GM12878 (cell line): ENCODE data around the gene DOK1. TPM values are rescaled to one million over a fixed set of nuclear protein-coding genes. Genes with fewer than 3 reads are reported as not detected.

Experiments used
- ATF7 ChIP-seq: fragments of 450-650 bp; IDR thresholded peaks from 2 replicates; pipeline ENCODE4 v1.6.1; 2016; ENCODE audit warnings: low read depth, mild to moderate bottlenecking
- CBX3 ChIP-seq: fragments of 200-600 bp; sonication (generic); IDR thresholded peaks from 2 replicates; pipeline ENCODE4 v1.6.1; 2016; ENCODE audit warnings: low read depth, borderline replicate concordance
- CBX5 ChIP-seq: sonication (generic); IDR thresholded peaks from 2 replicates; pipeline ENCODE4 v1.6.1; 2016; ENCODE audit warnings: low read depth, moderate library complexity, mild to moderate bottlenecking, inconsistent platforms
- CREM ChIP-seq: IDR thresholded peaks from 2 replicates; pipeline ENCODE4 v1.6.1; 2014; ENCODE audit warnings: antibody characterized with exemption, low read depth
- CTCF ChIP-seq, 3 experiments: IDR thresholded peaks in 2 of 3; conservative IDR thresholded peaks in 1 of 3; 2 replicates each; pipeline ENCODE4 v1.5.1; 2011; ENCODE audit warnings: low read depth in 3 of 3, low read length in 3 of 3, mild to moderate bottlenecking in 3 of 3, control low read depth in 2 of 3, moderate library complexity in 2 of 3, inconsistent platforms in 1 of 3, mixed read lengths in 1 of 3; ENCODE audit not compliant: control insufficient read depth in 2 of 3, insufficient read depth in 1 of 3; ENCODE audit errors: extremely low read depth in 1 of 3
- DPF2 ChIP-seq: fragments of 450-650 bp; IDR thresholded peaks from 2 replicates; pipeline ENCODE4 v1.6.1; 2017; ENCODE audit warnings: mild to moderate bottlenecking
- EGR1 ChIP-seq, 2 experiments: IDR thresholded peaks; 1 replicate in 1 of 2; 2 replicates in 1 of 2; pipeline ENCODE4 v1.6.1; 2011 to 2012; ENCODE audit warnings: low read depth in 2 of 2, low read length in 2 of 2, borderline replicate concordance in 1 of 2, mild to moderate bottlenecking in 1 of 2, moderate library complexity in 1 of 2
- GABPA ChIP-seq: IDR thresholded peaks from 2 replicates; pipeline ENCODE4 v1.6.1; 2014; ENCODE audit warnings: antibody characterized with exemption, low read depth, mild to moderate bottlenecking, inconsistent platforms
- HDGF ChIP-seq: fragments of 450-650 bp; IDR thresholded peaks from 2 replicates; pipeline ENCODE4 v1.6.1; 2016; ENCODE audit warnings: antibody characterized with exemption
- IRF3 ChIP-seq: fragments of 450-650 bp; IDR thresholded peaks from 2 replicates; pipeline ENCODE4 v1.6.1; 2014; ENCODE audit warnings: mild to moderate bottlenecking
- IRF5 ChIP-seq: fragments of 450-650 bp; IDR thresholded peaks from 2 replicates; pipeline ENCODE4 v1.6.1; 2017; ENCODE audit warnings: borderline replicate concordance
- JUNB ChIP-seq: IDR thresholded peaks from 2 replicates; pipeline ENCODE4 v1.6.1; 2016; ENCODE audit warnings: antibody characterized with exemption, mild to moderate bottlenecking
- NFYA ChIP-seq: IDR thresholded peaks from 2 replicates; pipeline ENCODE4 v1.6.1; 2011; ENCODE audit warnings: low read depth, mild to moderate bottlenecking, low read length, improper control_type of control experiment, borderline replicate concordance
- PAX5 ChIP-seq: IDR thresholded peaks from 2 replicates; pipeline ENCODE4 v1.6.1; 2011; ENCODE audit warnings: low read depth, low read length, borderline replicate concordance
- POU2F2 ChIP-seq: IDR thresholded peaks from 3 replicates; pipeline ENCODE4 v1.6.1; 2011; ENCODE audit warnings: low read depth, mild to moderate bottlenecking, low read length, borderline replicate concordance
- REST ChIP-seq: IDR thresholded peaks from 2 replicates; pipeline ENCODE4 v1.6.1; 2012; ENCODE audit warnings: mild to moderate bottlenecking, low read depth, low read length
- RUNX3 ChIP-seq: IDR thresholded peaks from 2 replicates; pipeline ENCODE4 v1.6.1; 2012; ENCODE audit warnings: low read length, inconsistent platforms
- SMAD5 ChIP-seq: IDR thresholded peaks from 2 replicates; pipeline ENCODE4 v1.6.1; 2016; ENCODE audit warnings: antibody characterized with exemption, low read depth
- SP1 ChIP-seq: IDR thresholded peaks from one replicate; pipeline ENCODE4 v1.6.1; 2011; ENCODE audit warnings: low read depth, low read length
- SUZ12 ChIP-seq: fragments of 200-600 bp; sonication (generic); IDR thresholded peaks from one replicate; pipeline ENCODE4 v1.6.1; 2018; ENCODE audit warnings: antibody characterized with exemption, mild to moderate bottlenecking; ENCODE audit not compliant: unreplicated experiment
- TBL1XR1 ChIP-seq: IDR thresholded peaks from 2 replicates; pipeline ENCODE4 v1.6.1; 2012; ENCODE audit warnings: low read depth, low read length, improper control_type of control experiment
- ZNF274 ChIP-seq: IDR thresholded peaks from one replicate; pipeline ENCODE4 v1.8.0; 2011; ENCODE audit not compliant: insufficient read length, insufficient read depth
- polyA plus RNA-seq, 11 experiments: library from polyadenylated mRNA; depleted of rRNA in 4 of 11; unstranded in 6 of 11; stranded (reverse) in 5 of 11; fragments of >200 nt; fragmentation: Nextera tagmentation in 4 of 11; fragmentation: Illumina TruSeq in 1 of 11; extraction: Ambion mirVana in 4 of 11; extraction: Trizol in 1 of 11; gene quantifications; 1 replicate in 1 of 11; 2 replicates in 10 of 11; pipeline versions ENCODE4 v1.2.1 to v1.2.3, GENCODE V29; 2011 to 2016; ENCODE audit warnings: inconsistent platforms in 2 of 11, missing spikeins in 2 of 11, low read depth in 1 of 11
- total RNA-seq, 4 experiments: library from RNA; depleted of rRNA in 3 of 4; stranded (reverse); fragments of >200 nt in 3 of 4; fragmentation: Illumina TruSeq in 1 of 4; extraction: Trizol in 1 of 4; gene quantifications; 2 replicates each; pipeline versions ENCODE4 v1.2.1 to v1.2.3, GENCODE V29; 2013 to 2021

Gene DOK1
- total and polyA plus RNA-seq, 10 of the 15 experiments (the other 5 are each of a cell fraction or from before 2014, with no cell fraction given): 1.4 to 104 (median 59.7) TPM

GRCh38 chr2:74507145-74507925, 47.2 kb upstream of the DOK1 start, which contains the start of gene PCGF1 (continued):
- TF ChIP-seq REST: no peak
- peak; percentile 79 for TF ChIP-seq SP1
- TF ChIP-seq SUZ12: no peak
- no peak for TF ChIP-seq JUNB
- no peak for TF ChIP-seq NFYA
- TF ChIP-seq PAX5: no peak
- peak; percentile 91 for TF ChIP-seq HDGF
- peak; percentile 23; the same call in 1 of the 2 replicates for TF ChIP-seq IRF3
- TF ChIP-seq CBX3: no peak
- peak; percentile 3; the same call in 1 of the 2 replicates for TF ChIP-seq TBL1XR1
- TF ChIP-seq ZNF274: no peak
- no peak for TF ChIP-seq CBX5
- 0 out of 2 replicates have a peak, but pooled peaks have one; percentile 36 for TF ChIP-seq ATF7
- peak; percentile 58 for TF ChIP-seq RUNX3
- peak in 1 of 2 experiments; percentile 44; a peak in 1 of 3 replicates for TF ChIP-seq EGR1 (IDR thresholded peaks at IDR 0.05; ENCODE audit: borderline replicate concordance in 1 of 2, low read depth in 2 of 2, low read length in 2 of 2)
- peak; percentile 54; the same call in 1 of the 3 replicates for TF ChIP-seq POU2F2
- TF ChIP-seq GABPA: peak; percentile 86
- TF ChIP-seq CREM: peak; percentile 59; the same call in 1 of the 2 replicates
- TF ChIP-seq DPF2: peak; percentile 31; the same call in 1 of the 2 replicates
- TF ChIP-seq SMAD5: peak; percentile 76; the same call in 1 of the 2 replicates
- TF ChIP-seq IRF5: no peak
- peak; percentile 64 to 75 (median 71) for TF ChIP-seq CTCF (IDR thresholded peaks at IDR 0.05 in 2 of 3, conservative IDR thresholded peaks at IDR 0.05 in 1 of 3; ENCODE audit: control insufficient read depth in 2 of 3, extremely low read depth in 1 of 3, insufficient read depth in 1 of 3, low read depth in 3 of 3, low read length in 3 of 3)
